ENCODE measurements around the gene TRIM13.

The TRIM13 gene

DNA sequence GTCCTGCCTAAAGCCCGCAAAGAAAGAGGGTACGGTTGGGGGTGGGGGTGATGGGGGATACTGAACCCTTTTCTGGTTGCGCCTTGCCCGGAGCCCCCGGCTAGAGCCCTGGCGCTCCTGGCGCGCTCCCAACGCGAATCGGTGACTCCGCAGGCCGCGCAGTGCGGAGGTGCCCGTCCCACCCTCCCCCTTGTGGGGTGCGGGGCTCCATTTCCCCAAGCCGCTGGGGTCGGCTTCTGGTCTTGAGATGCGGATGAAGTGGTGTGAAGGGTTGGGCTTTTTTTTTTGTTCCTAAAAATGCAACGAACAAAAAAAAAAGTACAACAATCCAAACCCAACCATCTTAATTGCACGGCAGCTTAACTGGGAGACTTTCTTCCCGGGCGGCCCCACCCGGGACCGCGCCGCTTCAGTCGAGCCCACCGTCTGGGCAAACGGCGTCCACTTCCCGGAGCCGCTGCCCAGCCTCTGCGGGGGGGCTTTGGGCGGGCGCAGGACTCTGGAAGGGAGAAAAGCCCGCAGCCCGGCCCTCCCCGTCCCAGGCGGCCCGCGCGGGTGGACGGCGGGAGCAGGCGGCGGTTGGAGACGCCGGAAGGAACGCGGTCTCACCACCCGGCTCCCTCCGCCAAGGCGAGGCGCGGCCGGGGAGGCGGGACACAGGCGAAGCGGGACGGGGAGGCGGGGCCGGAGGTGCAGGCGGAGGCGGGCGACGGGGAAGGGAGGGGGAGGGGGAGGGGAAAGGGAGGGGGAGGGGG is 504 bp upstream of the TRIM13 start:
- in situ Hi-C loops (cut with HindIII; ENCODE audit: low sequenced_read_pairs): no loop called here

DNA sequence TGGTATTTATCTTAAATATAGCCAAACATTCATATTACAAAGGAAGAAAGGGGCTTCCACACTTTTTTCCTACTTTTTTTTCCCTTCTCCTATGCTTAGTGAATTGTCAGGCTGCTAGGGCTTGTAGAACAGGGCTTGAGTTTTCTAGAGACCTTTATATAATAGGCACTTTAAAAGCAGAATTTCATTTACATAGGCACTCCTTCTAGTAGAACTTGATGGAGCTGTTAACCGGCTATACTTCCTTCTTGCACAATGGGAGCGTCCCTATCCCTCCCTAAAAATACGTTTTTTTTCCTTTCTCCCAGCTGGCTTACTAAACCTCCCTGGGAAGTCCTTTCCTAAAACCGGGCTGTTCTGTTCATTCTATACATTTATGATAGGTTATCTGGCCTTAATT is 1.1 kb downstream of the TRIM13 start:
- in situ Hi-C loops (cut with HindIII; ENCODE audit: low sequenced_read_pairs): no loop called here

DNA sequence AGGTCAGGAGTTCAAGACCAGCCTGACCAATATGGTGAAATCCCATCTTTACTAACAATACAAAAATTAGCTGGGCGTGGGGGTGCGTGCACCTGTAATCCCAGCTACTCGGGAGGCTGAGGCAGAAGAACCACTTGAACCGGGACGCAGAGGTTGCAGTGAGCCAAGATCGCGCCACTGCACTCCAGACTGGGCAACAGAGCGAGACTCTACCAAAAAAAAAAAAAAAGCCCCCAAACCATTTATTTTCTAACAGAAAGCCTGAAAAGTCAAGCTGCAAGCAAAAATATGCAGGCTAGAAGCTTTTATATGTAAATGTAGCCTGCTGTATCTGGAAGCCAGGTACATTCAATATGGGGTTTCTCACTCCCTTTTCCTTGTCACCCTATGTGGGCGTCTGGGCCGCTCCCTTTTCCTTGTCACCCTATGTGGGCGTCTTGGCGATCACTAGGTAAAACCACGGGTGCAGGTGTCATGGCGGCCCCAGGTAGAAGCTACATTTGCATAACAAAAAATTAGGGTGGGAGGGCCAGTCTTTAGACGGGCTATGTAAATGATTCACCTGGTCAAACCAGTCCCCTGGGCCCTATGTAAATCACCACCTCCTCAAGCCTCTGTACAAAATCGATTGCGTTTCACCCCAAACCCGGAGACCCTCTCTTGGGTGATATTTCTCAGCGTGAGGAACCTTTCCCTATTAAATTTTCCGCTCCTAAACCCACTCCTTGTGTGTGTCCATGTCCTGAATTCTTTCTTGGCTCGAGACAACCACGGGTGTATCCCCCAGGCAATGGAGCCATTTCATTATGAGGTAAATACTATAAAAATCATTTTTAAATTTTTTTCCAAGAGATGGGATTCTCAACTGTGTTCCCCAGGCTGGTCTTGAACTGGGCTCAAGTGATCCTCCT is 2.1 kb downstream of the TRIM13 start:
- in situ Hi-C loops (cut with HindIII; ENCODE audit: low sequenced_read_pairs): no loop called here

DNA sequence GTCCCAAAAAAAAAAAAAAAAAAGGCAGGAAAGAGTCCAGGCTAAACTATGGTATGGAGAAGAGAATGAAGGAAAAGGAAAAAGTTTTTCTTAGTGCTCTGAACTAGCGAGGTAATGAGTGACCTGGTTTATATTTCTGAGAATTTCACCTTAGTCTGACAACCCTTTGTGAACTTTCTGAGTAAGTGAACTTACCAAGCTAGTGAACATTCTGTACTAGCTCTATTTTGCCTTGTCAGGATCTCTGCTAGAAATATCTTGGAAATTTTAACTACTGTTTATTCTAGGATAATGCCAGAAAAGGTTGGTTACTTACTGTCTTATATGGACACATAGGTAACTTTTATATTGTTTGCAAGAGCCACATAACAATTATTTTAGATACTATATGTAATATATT is 4.4 kb downstream of the TRIM13 start:
- in situ Hi-C loops (cut with HindIII; ENCODE audit: low sequenced_read_pairs): no loop called here

DNA sequence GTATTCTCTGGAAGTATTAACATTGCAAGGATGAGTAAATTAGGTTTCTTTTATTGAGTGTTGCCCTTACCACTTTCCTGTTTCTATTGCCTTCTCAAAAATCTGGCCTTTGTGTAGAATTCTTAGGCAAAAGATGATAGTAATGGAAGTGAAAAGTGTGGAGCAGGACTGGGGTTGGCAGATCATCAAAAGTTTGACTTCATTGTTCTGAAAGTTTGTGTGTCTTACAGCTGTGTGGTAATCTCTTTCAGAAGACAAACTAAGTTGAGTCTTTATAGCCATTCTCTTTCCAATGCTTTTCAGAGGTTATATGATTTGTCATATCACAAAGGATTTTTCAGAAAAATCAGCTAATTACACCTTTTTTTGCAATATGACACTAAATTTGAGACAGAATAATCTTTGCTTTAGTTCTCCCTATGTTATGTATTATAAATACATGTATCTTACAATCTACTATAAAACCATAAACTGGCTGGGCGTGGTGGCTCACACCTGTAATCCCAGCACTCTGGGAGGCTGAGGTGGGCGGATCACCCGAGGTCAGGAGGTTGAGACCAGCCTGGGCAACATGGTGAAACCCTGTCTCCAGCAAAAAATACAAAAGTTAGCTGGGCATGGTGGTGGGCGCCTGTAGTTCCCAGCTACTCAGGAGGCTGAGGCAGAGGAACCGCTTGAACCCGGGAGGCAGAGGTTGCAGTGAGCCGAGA is 9.7 kb downstream of the TRIM13 start:
- in situ Hi-C loops (cut with HindIII; ENCODE audit: low sequenced_read_pairs): no loop called here

DNA sequence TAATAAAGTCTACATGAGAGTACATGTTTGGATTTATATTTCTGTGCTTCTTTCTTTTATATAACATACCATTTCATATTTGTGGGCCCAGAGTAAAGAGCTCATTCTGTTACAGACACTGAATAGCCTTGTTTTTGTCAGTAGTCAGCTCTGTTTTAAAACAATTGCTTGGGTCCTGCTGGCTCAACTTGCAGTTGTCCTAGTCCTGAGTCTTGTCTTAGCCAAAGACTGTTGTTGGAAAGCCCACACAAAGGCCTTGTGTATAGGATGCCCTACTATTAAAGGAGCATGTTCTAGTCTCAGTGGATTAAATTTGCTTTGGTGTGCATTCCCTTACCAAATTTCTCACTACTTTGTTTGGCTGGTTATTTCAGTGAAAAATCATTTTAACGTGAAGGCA is 14.6 kb downstream of the TRIM13 start:
- in situ Hi-C loops (cut with HindIII; ENCODE audit: low sequenced_read_pairs): no loop called here

DNA sequence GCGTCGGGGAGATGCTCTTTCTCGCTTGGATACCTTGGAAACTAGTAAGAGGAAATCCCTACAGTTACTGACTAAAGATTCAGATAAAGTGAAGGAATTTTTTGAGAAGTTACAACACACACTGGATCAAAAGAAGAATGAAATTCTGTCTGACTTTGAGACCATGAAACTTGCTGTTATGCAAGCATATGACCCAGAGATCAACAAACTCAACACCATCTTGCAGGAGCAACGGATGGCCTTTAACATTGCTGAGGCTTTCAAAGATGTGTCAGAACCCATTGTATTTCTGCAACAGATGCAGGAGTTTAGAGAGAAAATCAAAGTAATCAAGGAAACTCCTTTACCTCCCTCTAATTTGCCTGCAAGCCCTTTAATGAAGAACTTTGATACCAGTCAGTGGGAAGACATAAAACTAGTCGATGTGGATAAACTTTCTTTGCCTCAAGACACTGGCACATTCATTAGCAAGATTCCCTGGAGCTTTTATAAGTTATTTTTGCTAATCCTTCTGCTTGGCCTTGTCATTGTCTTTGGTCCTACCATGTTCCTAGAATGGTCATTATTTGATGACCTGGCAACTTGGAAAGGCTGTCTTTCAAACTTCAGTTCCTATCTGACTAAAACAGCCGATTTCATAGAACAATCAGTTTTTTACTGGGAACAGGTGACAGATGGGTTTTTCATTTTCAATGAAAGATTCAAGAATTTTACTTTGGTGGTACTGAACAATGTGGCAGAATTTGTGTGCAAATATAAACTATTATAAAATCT is 15.7 kb downstream of the TRIM13 start:
- in situ Hi-C loops (cut with HindIII; ENCODE audit: low sequenced_read_pairs): no loop called here

DNA sequence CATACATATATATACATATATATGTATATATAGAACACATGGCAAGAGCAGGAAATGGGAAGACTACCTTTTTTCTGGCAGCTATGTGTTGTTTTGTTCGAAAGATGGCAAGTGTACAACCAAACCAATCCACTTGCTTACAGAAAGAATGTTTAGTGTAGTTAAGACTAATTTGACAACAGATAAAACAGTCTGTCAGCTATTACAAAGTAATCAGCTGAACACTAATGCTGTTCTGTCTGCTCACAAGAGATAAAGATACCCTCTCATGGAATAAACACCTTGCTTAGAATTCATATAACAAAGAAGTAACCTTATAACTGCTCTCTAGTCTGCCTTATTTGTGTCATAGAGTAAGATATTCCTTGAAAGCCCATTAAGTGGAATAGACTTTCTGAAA is 17.5 kb downstream of the TRIM13 start:
- in situ Hi-C loops (cut with HindIII; ENCODE audit: low sequenced_read_pairs): no loop called here

DNA sequence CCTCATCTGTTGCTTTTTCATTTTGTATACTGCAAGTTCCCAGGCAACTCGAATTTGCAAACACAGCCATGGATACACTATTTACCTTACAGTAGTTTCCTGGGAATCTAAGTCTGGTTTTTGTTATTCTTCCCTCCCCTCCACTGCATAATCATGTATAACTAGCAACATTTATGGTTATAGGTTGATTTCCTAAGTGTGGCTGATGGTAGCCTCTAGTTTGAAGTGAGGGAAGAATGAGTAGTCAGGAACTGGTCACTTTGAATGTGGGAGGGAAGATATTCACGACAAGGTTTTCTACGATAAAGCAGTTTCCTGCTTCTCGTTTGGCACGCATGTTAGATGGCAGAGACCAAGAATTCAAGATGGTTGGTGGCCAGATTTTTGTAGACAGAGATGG is 18.4 kb downstream of the TRIM13 start, which contains the start of gene KCNRG:
Gene KCNRG (plus strand): TSS at position 187 of the 400 bp plus-strand sequence. CDS start 50 bp downstream, at position 237.
- in situ Hi-C loops (cut with HindIII; ENCODE audit: low sequenced_read_pairs): no loop called here

DNA sequence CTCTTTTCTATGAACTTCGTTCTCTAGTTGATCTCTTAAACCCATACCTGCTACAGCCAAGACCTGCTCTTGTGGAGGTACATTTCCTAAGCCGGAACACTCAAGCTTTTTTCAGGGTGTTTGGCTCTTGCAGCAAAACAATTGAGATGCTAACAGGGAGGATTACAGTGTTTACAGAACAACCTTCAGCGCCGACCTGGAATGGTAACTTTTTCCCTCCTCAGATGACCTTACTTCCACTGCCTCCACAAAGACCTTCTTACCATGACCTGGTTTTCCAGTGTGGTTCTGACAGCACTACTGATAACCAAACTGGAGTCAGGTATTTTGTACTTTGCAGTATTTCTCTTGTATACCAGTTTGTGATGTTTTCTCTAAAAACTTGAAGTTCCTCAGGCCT is 18.9 kb downstream of the TRIM13 start:
- in situ Hi-C loops (cut with HindIII; ENCODE audit: low sequenced_read_pairs): no loop called here

DNA sequence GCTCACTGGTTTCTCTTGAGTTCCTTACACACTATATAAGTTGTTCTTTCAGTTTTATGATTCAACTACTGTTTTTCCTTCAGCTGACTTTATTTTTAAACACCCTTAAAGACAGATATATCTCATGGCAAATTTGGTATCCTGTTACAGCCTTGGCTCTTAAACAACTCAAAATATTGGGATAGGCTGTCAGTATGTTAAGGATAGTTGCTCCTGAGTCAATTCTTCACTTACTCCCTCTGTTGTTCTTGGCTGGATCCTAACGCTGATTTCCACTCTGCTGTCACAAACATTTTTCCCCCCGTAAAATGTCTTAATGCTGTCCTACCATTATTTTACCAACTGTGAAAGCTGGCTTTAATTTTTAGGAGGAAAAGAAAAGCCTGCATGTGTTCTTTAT is 19.6 kb downstream of the TRIM13 start:
- in situ Hi-C loops (cut with HindIII; ENCODE audit: low sequenced_read_pairs): no loop called here

DNA sequence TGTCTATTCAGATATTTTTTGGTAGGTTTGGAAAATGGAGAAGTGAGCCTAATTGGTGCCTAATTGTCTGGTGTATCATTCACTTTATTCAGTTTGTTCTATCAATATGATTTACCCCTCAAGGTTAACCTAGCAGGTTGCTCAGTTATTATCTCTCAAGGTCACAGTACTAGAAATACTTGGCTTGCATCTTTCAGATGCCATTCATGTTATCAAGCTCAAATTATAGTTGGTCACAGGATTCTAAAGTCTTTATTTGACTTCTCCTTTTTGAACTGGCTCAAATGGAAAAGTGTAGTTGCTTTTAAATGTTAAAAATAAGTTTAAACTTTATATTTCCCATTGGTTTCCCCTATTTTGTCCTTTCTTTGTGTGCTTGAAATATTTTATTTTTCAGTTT is 21.0 kb downstream of the TRIM13 start:
- in situ Hi-C loops (cut with HindIII; ENCODE audit: low sequenced_read_pairs): no loop called here

DNA sequence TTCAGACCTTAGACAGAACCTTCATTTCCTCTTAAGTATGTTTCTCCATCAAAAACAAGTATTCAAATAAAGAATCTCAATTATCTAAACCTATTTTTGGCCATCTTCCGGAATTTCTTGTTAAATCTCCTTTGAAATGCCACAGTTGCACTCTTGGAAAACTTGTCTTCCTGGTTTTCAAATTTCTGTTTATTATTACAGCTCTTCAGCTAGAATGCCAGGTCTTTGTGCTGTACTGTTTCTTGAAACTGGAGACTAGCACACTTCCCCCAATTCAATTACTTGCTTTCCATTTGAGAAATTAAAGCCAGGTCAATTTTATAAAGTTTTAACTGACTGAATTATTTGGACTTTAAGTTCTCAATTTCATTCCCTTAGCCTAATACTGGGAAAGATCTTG is 28.6 kb downstream of the TRIM13 start:
- in situ Hi-C loops (cut with HindIII; ENCODE audit: low sequenced_read_pairs): no loop called here

DNA sequence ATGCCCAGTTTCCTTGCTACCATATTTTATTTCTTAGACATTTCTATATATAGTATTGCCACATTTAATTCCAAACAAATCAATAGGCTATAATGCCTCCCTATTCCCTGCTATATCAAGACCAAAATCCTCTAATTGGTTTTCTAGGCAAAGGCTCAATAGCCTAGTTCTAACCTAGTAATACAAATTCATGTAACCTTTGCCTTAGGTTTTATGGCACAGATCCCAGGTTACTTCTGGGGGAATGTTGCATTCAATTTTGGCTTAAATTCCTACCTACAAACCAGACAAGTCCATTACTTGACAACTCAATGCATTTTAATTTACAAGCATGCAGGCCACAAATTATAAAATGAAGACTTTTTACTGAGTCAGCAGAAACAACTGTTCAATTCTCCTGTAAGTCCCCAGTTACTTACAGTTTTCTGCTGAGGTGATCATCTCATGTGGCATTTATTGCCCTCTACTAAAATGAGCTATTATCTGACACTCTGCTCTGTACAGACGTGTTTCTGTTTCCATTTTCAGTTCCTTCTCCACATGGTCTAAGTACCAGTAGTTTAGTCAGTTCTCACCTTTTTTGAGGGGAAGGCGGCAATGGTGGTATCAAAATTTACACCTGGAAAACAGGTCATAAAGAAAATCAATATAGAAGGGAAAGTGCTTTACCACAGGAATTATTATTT is 30.1 kb downstream of the TRIM13 start:
- in situ Hi-C loops (cut with HindIII; ENCODE audit: low sequenced_read_pairs): no loop called here

DNA sequence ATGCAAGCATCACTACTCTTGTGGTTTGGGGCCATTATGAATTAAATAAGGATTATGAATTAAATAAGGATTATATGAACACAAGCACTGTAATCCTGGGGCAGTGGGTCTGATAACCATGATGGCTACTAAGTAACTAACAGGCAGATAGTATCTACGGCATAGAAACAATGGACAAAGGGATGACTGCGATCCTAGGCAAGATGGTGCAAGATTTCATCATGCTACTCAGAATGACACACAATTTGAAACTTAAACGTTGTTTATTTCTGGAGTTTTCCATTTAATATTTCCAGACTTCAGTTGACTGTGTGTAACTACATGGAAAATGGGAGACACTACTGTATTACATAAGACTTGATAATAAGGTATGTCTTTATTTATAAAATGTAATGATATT is 33.5 kb downstream of the TRIM13 start:
- in situ Hi-C loops (cut with HindIII; ENCODE audit: low sequenced_read_pairs): loop anchor here (5.0 kb wide), 2 partner anchors 47 to 48 kb away; no protein-coding TSS in a partner anchor

DNA sequence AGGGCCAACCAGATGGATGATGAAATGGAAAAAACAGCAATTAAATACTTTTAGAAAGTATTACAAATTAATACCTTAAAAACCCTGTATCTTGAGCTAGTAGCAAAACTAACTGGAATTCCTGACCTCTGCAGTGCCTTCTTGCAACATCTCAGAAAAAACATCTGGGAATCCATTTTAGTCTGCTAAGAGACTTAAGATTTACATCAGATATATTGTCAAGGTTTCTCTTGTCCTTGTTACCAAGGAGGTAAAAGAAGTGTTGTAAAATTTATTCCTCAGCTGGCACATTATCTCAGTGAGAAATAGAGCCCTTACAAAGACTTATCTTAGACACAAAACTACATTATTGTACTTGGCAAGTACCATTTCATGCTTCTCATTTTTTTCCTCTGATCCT is 36.9 kb downstream of the TRIM13 start:
- in situ Hi-C loops (cut with HindIII; ENCODE audit: low sequenced_read_pairs): loop anchor here (5.0 kb wide), 2 partner anchors 44 to 51 kb away; no protein-coding TSS in a partner anchor

DNA sequence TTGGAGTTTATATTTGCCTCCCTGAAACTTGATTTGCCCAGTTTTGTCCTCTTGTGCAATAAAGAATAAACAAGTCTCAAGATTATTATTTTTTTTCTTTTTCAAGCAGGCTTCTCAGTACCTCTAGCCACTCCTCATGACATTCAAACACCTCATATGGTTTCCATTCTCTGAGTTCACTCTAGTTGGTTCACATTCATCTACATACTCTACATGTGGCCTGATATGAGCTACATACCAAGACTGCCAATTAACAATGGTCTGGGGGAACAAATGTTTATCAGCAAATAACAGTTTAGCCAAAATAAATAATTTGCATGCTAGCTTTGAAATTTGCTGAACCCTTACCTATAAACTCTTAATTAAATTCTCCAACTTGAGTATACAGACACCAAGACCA is 40.9 kb downstream of the TRIM13 start:
- in situ Hi-C loops (cut with HindIII; ENCODE audit: low sequenced_read_pairs): no loop called here

DNA sequence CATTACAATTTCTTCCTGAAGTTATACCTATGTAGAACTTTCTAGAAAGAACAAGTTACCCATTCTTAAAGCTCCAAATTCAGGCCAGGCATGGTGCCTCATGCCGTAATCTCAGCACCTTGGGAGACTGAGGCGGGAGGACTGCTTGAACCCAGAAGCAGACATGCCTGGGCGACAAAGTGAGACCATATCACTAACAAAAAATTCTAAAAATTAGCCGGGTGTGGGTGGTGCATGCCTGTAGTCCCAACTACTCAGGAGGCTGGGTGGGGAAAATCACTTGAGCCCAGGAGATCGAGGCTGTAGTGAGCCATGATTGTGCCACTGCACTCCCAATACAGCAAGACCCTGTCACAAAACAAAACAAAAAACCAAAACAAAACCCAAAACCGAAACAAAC is 41.4 kb downstream of the TRIM13 start:
- in situ Hi-C loops (cut with HindIII; ENCODE audit: low sequenced_read_pairs): no loop called here

DNA sequence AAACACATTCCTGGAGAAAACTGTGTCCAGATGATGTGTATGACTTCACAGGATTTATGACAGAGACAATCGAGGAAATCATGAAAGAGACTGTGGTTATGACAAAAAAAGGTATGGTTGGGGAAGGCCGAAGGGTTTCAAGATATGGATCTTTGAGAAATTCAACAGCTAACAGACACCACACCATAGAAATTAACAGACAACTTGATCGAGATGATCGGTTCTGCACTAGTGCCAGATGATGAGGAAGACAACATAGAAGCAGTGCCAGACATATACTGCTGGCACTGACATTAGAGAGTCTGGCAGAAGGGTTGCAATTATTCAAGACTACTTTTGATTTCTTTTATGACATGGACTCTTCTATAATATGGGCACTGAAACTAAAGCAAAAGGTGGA is 55.6 kb downstream of the TRIM13 start:
- in situ Hi-C loops (cut with HindIII; ENCODE audit: low sequenced_read_pairs): no loop called here

DNA sequence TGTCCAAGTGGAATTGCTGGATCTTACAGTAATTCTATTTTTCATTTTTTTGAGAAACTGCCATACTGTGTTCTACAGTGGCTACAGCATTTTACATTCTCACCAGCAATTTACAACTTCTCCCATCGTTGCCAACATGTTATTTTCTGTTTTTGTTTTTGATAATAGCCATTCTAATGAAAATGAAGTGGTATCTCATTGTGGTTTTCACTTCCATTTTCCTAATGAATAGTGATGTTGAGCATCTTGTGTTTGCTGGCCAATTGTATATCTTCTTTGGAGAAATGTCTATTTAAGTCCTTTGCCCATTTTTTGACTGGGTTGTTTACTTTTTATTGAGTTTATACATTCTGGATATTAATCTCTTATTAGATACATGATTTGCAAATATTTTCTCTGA is 57.0 kb downstream of the TRIM13 start:
- in situ Hi-C loops (cut with HindIII; ENCODE audit: low sequenced_read_pairs): no loop called here
